GM18861 (cell line): ENCODE measurements around the gene LIMK2.

ENCODE experiments used
- ATAC-seq: cut with Tn5 transposase; IDR thresholded peaks from one replicate; pipeline ENCODE4 v1.9.1; 2021; ENCODE audit not compliant: unreplicated experiment

LIMK2 gene

DNA sequence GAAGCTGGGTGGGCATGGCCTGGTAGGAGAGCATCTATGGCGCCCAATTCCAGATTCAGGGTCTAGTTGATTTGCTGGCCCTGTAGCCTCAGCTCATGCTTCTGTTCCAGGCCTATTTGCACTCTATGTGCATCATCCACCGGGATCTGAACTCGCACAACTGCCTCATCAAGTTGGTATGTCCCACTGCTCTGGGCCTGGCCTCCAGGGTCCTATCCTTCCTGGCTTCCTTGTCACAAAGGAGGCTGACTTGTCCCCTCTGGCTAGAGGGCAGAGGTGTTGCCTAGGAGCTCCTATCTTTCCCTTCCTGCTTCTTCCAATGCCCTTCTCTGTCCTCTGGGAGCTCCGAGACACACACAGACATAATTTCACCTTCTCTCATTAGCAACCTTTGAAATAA is 58.9 kb downstream of the LIMK2 start:
- ATAC-seq: no peak

DNA sequence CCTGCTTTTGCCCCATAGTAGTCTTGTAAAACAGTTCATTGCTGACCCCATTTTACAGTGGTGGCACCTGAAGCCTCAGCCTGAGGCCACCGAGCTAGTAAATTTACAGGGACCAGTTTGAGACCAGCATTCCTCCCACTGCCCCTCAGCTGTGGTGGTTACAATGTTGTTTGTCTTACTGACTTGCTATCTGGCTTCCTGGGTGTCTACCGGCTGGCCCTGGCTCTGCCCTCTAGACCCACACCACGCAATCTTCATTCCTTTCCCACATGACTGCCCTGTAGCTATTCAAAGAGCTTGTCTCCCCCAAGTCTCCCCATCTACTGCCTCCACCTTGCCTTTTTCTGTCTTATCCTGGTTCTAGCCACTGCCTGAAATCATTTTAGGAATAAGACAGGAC is 59.4 kb downstream of the LIMK2 start:
- no peak for ATAC-seq

DNA sequence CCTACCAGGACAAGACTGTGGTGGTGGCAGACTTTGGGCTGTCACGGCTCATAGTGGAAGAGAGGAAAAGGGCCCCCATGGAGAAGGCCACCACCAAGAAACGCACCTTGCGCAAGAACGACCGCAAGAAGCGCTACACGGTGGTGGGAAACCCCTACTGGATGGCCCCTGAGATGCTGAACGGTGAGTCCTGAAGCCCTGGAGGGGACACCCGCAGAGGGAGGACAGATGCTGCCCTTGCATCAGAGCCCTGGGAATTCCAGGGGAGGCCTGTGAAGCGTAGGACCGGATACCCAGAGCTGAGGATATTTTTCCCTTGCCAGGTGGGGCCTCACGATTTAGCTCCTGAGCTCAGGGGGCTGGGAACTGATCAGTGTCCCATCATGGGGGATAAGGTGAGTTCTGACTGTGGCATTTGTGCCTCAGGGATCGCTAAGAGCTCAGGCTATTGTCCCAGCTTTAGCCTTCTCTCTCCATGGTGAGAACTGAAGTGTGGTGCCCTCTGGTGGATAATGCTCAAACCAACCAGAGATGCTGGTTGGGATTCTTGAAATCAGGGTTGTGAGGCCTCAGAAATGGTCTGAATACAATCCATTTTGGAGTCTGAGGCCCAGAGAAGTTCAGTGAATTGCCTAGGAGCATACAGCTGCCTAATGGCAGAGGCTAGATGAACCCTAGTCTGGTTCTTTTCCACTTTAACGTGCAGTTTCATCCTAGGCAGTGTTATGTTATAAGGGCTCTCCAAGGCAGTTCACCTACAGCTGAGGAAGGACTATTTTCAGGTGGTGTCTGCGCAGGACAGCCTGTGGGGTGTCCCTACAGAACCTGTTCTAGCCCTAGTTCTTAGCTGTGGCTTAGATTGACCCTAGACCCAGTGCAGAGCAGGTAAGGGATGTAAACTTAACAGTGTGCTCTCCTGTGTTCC is 60.7 kb downstream of the LIMK2 start:
- no peak for ATAC-seq

DNA sequence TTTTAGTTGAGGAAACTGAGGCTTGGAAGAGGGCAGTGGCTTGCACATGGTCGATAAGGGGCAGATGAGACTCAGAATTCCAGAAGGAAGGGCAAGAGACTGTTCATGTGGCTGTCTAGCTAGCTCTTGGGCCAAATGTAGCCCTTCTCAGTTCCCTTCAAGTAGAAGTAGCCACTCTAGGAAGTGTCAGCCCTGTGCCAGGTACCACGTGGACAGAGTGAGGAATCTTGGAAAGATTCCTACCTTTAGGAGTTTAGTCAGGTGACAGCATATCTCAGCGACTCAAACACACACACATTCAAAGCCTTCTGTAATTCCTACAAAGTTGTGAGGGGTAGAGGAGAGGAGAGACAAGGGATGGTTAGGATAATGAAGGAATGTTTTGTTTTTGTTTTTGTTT is 61.9 kb downstream of the LIMK2 start:
- no peak for ATAC-seq

DNA sequence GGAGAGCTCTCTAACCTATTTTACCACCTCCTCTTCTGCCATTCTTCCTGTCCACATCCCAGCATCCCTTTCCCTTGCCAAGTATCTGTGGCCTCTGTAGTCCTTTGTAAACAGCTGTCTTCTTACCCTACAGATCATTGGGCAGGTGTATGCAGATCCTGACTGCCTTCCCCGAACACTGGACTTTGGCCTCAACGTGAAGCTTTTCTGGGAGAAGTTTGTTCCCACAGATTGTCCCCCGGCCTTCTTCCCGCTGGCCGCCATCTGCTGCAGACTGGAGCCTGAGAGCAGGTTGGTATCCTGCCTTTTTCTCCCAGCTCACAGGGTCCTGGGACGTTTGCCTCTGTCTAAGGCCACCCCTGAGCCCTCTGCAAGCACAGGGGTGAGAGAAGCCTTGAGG is 62.9 kb downstream of the LIMK2 start:
- ATAC-seq: no peak

DNA sequence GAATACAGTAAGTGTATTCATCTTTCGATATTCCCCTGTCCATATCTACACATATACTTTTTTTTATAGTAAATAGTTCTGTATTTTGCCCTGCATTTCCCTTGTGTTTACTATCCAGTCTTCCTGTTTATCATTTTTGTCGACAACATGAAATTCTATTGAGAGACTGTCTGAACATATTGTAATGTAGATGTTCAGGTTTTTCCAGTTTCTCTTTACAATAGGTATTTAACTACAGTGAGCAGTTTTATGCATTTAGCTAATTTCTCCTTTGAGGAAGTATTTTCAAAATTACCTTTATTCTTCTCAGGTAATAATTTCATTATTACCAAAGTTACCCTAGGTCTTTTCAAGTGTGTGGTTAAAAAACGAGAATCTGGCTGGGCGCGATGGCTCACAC is 63.5 kb downstream of the LIMK2 start:
- ATAC-seq: no peak

DNA sequence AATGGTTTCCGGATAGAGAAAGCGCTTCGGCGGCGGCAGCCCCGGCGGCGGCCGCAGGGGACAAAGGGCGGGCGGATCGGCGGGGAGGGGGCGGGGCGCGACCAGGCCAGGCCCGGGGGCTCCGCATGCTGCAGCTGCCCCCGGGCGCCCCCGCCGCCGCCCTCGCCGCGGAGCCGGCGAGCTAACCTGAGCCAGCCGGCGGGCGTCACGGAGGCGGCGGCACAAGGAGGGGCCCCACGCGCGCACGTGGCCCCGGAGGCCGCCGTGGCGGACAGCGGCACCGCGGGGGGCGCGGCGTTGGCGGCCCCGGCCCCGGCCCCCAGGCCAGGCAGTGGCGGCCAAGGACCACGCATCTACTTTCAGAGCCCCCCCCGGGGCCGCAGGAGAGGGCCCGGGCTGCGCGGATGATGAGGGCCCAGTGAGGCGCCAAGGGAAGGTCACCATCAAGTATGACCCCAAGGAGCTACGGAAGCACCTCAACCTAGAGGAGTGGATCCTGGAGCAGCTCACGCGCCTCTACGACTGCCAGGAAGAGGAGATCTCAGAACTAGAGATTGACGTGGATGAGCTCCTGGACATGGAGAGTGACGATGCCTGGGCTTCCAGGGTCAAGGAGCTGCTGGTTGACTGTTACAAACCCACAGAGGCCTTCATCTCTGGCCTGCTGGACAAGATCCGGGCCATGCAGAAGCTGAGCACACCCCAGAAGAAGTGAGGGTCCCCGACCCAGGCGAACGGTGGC is 64.5 kb downstream of the LIMK2 start:
- no peak for ATAC-seq

DNA sequence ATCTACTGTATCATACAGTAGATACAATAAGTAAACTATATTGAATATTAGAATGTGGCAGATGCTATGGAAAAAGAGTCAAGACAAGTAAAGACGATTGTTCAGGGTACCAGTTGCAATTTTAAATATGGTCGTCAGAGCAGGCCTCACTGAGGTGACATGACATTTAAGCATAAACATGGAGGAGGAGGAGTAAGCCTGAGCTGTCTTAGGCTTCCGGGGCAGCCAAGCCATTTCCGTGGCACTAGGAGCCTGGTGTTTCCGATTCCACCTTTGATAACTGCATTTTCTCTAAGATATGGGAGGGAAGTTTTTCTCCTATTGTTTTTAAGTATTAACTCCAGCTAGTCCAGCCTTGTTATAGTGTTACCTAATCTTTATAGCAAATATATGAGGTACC is 65.6 kb downstream of the LIMK2 start:
- ATAC-seq: no peak

DNA sequence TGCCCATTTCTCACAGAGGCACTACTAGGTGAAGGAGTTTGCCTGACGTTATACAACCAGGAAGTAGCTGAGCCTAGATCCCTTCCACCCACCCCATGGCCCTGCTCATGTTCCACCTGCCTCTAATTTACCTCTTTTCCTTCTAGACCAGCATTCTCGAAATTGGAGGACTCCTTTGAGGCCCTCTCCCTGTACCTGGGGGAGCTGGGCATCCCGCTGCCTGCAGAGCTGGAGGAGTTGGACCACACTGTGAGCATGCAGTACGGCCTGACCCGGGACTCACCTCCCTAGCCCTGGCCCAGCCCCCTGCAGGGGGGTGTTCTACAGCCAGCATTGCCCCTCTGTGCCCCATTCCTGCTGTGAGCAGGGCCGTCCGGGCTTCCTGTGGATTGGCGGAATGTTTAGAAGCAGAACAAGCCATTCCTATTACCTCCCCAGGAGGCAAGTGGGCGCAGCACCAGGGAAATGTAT is 66.1 kb downstream of the LIMK2 start:
- ATAC-seq: no peak

DNA sequence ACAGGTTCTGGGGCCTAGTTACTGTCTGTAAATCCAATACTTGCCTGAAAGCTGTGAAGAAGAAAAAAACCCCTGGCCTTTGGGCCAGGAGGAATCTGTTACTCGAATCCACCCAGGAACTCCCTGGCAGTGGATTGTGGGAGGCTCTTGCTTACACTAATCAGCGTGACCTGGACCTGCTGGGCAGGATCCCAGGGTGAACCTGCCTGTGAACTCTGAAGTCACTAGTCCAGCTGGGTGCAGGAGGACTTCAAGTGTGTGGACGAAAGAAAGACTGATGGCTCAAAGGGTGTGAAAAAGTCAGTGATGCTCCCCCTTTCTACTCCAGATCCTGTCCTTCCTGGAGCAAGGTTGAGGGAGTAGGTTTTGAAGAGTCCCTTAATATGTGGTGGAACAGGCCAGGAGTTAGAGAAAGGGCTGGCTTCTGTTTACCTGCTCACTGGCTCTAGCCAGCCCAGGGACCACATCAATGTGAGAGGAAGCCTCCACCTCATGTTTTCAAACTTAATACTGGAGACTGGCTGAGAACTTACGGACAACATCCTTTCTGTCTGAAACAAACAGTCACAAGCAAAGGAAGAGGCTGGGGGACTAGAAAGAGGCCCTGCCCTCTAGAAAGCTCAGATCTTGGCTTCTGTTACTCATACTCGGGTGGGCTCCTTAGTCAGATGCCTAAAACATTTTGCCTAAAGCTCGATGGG is 66.7 kb downstream of the LIMK2 start:
- no peak for ATAC-seq

DNA sequence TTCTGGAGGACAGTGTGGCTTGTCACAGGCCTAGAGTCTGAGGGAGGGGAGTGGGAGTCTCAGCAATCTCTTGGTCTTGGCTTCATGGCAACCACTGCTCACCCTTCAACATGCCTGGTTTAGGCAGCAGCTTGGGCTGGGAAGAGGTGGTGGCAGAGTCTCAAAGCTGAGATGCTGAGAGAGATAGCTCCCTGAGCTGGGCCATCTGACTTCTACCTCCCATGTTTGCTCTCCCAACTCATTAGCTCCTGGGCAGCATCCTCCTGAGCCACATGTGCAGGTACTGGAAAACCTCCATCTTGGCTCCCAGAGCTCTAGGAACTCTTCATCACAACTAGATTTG is 67.2 kb downstream of the LIMK2 start:
- ATAC-seq: no peak

DNA sequence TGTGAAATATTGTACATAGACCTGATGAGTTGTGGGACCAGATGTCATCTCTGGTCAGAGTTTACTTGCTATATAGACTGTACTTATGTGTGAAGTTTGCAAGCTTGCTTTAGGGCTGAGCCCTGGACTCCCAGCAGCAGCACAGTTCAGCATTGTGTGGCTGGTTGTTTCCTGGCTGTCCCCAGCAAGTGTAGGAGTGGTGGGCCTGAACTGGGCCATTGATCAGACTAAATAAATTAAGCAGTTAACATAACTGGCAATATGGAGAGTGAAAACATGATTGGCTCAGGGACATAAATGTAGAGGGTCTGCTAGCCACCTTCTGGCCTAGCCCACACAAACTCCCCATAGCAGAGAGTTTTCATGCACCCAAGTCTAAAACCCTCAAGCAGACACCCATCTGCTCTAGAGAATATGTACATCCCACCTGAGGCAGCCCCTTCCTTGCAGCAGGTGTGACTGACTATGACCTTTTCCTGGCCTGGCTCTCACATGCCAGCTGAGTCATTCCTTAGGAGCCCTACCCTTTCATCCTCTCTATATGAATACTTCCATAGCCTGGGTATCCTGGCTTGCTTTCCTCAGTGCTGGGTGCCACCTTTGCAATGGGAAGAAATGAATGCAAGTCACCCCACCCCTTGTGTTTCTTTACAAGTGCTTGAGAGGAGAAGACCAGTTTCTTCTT is 67.9 kb downstream of the LIMK2 start:
- ATAC-seq: no peak

DNA sequence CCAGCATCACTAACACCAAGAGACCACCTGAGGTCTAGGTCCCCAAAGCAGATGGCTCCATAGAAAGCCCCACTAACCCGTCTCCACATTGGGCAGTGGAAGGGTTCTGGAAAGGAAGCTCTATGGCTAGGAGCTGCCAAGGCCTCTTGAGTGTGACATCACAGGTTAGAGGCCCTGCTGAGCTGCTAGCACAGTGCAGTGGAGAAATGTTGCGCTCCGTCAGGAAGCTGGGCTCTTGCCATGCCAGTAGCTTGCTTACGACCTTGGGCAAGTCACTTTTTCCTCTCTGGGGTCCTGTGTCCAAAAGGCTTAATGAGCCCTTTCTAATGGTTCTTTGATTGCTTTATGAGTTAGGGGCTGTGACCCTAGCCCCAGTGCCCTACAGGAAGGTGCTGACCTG is 69.6 kb downstream of the LIMK2 start:
- no peak for ATAC-seq

DNA sequence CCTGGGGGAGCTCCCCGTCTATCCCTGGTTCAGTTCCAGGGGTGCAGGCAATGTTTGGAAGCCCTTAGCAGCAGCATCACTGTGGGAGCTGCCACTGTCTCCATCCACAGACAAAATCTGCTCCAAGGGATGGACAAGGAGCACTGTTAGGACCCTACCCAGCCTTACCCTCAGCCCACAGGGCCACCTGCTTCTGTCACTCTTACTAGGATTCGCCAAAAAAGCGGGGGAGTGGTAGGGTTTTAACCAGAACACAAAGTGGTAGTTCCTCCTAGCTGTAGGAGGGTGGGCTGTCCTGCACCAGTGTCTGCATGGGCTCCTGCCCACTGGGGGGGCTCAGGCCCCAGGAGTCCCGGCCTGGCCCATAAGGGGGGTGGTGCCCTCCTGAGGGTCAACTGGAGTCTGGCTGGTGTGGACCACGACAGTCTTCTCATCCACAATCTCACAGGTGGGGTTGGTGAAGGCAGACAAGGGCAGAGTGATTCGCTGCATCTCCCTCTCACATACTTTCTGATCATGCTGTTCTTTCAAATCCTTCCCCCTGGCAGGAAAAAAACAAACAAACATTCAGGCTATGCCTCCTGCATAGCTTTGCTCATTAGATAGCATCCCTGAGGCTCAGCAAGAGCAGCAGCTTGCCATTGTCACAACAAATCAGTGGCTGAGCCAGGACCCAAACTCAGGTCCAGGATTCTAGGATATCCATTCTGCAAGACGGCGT is 70.8 kb downstream of the LIMK2 start:
- no peak for ATAC-seq

DNA sequence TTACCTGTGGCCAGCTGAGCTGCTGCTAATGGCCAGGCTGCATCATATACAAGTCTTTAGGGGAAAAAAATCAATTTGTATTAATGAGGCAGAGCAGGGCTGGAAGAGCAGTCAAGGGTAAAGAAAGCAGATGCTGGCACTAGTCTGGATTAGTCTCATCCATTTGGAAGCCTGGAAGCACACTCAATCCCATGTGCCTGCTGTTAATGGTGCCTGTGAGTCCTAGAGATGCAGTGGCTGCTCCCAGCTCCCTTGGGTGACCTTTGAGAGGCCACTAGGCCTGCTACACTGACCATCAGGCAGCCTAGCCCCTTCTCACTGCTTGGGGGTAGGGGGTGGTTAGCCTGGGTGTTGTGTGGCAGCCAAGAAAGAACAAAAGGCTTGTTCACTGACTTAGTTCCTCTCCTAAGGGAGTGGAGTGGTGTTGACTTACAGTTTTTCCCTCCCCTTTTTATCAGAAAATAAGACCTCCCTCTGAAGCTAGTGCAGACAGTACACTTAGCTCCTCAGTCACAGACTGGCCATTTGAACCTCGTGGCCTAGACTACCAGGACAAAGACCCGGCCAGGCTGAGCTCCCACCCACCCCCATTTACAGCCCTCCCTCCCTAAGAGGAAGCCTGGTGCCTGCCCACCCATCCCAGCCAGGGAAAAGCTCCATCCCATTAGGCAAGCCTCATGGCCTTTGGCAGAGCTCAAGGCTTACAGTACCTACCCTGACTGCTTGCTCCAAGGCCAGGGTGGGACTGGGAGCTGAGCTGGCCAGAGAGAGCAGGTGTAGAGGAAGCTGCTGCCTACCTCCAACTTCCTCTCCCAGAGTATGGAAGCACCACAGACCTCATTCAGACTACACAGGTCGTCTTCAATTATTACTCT is 72.4 kb downstream of the LIMK2 start:
- no peak for ATAC-seq

DNA sequence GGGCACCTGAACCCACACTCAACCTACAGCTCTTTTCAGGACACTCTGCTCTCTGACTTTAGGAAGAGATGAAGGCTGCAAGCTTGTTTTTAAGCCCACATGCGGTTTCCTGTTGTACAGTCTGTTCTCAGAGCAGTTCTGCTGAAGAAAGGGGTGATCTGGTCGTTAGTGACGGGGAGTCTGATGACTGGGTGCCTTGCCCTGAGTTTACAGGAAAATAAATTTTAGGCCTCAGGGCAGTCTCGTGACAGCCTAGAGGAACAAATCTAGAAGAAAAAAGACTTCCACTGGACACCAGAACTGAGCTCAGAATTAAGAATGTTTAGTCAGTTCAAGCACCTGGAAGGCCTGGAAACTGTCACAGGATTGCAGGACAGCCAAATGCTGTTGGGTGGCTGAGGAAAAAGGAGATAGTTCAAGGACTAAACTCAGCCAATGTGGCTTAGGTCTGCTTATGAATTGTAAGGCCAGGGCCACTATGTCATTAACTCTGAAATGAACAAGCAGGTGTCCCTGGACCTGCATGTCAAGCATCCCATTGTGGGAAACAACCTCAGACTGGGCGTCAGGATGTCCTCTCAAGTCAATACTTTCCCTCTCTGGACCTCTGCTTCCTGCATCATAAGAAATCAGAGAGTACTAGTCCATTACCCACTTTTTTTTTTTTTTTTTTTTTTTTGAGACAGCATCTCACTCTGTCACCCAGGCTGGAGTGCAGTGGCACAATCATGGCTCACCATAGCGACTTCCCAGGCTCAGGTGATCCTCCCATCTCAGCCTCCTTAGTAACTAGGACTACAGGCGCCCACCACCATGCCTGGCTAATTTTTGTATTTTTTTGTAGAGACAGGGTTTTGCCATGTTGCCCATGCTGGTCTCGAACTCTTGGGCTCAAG is 74.5 kb downstream of the LIMK2 start:
- no peak for ATAC-seq

DNA sequence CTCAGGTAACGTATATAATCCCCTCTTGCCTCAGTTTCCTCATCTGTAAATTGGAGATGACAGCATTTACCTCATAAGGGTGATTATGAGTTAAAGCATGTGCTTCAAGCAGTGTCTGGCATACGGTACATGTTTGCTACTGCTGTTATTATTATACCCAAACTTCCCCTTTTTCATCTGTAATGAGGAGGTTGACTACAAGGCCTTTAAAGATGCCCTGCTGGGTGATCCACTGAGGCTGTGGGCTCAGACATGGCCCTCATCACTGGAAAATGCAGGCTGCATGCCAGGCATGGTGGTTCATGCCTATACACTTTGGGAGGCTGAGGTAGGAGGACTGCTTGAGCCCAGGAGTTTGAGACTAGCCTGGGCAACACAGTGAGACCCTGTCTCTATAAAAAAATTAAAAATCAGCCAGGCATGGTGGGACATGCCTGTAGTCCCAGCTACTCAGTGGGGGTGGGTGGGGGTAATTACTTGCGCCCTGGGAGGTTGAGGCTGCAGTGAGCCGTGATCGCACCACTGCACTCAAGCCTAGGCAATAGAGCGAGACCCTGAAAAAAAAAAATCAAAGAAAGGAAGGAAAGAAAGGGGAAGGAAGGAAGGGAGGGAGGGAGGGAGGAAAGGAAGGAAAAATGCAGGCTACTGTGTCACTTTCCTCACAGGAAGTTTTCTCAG is 75.9 kb downstream of the LIMK2 start:
- ATAC-seq: no peak
